ENCODE results near the gene CD7. TPM values are rescaled to one million over a fixed set of nuclear protein-coding genes. Genes with fewer than 3 reads are reported as not detected.

The CD7 gene
- total RNA-seq, 2 donors from 2014 or later: not detected

- ATAC-seq (no peak), DNase-seq (no peak)
- 83 to 84% methylated on average over 28 of the region's 28 CpGs for WGBS, 2 donors
- intact Hi-C loops (cut with DNase I): no loop called here
- Histone ChIP-seq H3K9me3 (no peaks in the 10 kb centered on the region), H3K27me3 (no peaks in the 10 kb centered on the region), H3K4me3 (no peak overlapping the region), H3K4me1 (no peaks in the 10 kb centered on the region), H3K27ac (no peak overlapping the region), H3K36me3 (replicated peaks in 1 of 2; ENCODE audit: insufficient read depth in 1 of 2, low read depth in 2 of 2) (no peaks in the 10 kb centered on the region)
- no peak for TF ChIP-seq POLR2A (IDR thresholded peaks at IDR 0.05)
- TF ChIP-seq CTCF (IDR thresholded peaks at IDR 0.05): no peak
These were observed 4.0 kb downstream of the CD7 start for GRCh38 chr17:82313195-82314011.

- DNase-seq (no peak), ATAC-seq (no peak)
- 83 to 91% methylated on average over 13 of the region's 13 CpGs for WGBS, 2 donors
- no peak overlapping the region for H3K27ac ChIP-seq
- H3K36me3 ChIP-seq (replicated peaks in 1 of 2; ENCODE audit: insufficient read depth in 1 of 2, low read depth in 2 of 2): no peaks in the 10 kb centered on the region
- intact Hi-C loops (cut with DNase I): no loop called here
- H3K4me1 ChIP-seq: no peaks in the 10 kb centered on the region
- H3K4me3 ChIP-seq: no peak overlapping the region
- H3K27me3 ChIP-seq: no peaks in the 10 kb centered on the region
- no peak for TF ChIP-seq CTCF (IDR thresholded peaks at IDR 0.05)
- TF ChIP-seq POLR2A (IDR thresholded peaks at IDR 0.05): no peak
- H3K9me3 ChIP-seq: no peaks in the 10 kb centered on the region
These were observed 5.4 kb downstream of the CD7 start for GRCh38 chr17:82311971-82312370.

- 68% methylated on average over 13 to 21 of the region's 21 CpGs for WGBS, 2 donors
- H3K36me3 ChIP-seq (replicated peaks in 1 of 2; ENCODE audit: insufficient read depth in 1 of 2, low read depth in 2 of 2): no peaks in the 10 kb centered on the region
- DNase-seq: no peak
- no peaks in the 10 kb centered on the region for H3K4me1 ChIP-seq
- no peak overlapping the region for H3K27ac ChIP-seq
- no peak overlapping the region for H3K4me3 ChIP-seq
- intact Hi-C loops (cut with DNase I): no loop called here
- no peaks in the 10 kb centered on the region for H3K27me3 ChIP-seq
- no peaks in the 10 kb centered on the region for H3K9me3 ChIP-seq
- TF ChIP-seq CTCF (IDR thresholded peaks at IDR 0.05): no peak
- no peak for TF ChIP-seq POLR2A (IDR thresholded peaks at IDR 0.05)
- no peak for ATAC-seq
These were observed 6.5 kb downstream of the CD7 start for GRCh38 chr17:82310877-82311276.

GRCh38 chr17:82309656-82310570, 7.5 kb downstream of the CD7 start:
- Histone ChIP-seq H3K9me3 (no peaks in the 10 kb centered on the region), H3K4me3 (no peak overlapping the region), H3K27me3 (no peaks in the 10 kb centered on the region), H3K27ac (no peak overlapping the region), H3K36me3 (replicated peaks in 1 of 2; ENCODE audit: insufficient read depth in 1 of 2, low read depth in 2 of 2) (no peaks in the 10 kb centered on the region), H3K4me1 (no peaks in the 10 kb centered on the region)
- no peak for TF ChIP-seq POLR2A (IDR thresholded peaks at IDR 0.05)
- TF ChIP-seq CTCF (IDR thresholded peaks at IDR 0.05): no peak
- intact Hi-C loops (cut with DNase I): no loop called here
- WGBS, 2 donors: 60 to 62% methylated on average over 23 to 27 of the region's 27 CpGs
- DNase-seq: no peak
- ATAC-seq: no peak

All from body of pancreas (tissue), 4 donors.